GM10248 (cell line): ENCODE measurements around the gene PNPLA7.

Source experiments
- CTCF ChIA-PET: fragments of 300-600 bp; sonication (Branson Sonifier 250); formaldehyde crosslinking; extraction: SDS; loops from one replicate; lab custom pipeline; 2021; ENCODE audit warnings: antibody characterized with exemption; lab: Yijun Ruan, JAX
- POLR2A ChIA-PET: fragments of 350-650 bp; sonication (Branson Sonifier 250); formaldehyde crosslinking; extraction: SDS; loops from one replicate; lab custom pipeline; 2020; ENCODE audit warnings: antibody characterized with exemption; lab: Yijun Ruan, JAX
- DNase-seq: peaks from one replicate; pipeline ENCODE4 v3.0.0; 2012; ENCODE audit errors: extremely low spot score
- CTCF ChIP-seq: IDR thresholded peaks from 2 replicates; pipeline ENCODE4 v1.5.1; 2012; ENCODE audit warnings: mild to moderate bottlenecking, low read depth; ENCODE audit errors: extremely low read depth, missing control alignments, control extremely low read depth

PNPLA7 gene

GRCh38 chr9:137461663-137462395, 88.4 kb downstream of the PNPLA7 start:
- no peak for TF ChIP-seq CTCF
- CTCF ChIA-PET: interaction anchor here (0.9 to 1.1 kb wide), 4 partner anchors 12 to 160 kb away, joined by 3 to 4 read pairs (median 3); partner anchors contain the start of gene NRARP
- DNase-seq: peak; percentile 92
- POLR2A ChIA-PET: interaction anchor here (0.6 to 0.7 kb wide), 2 partner anchors 111 to 177 kb away, joined by 3 read pairs; no protein-coding TSS in a partner anchor

- CTCF ChIA-PET: interaction anchor here (0.9 to 1.1 kb wide), 4 partner anchors 12 to 159 kb away, joined by 3 to 4 read pairs (median 3); partner anchors contain the start of gene NRARP
- POLR2A ChIA-PET: interaction anchor here (0.6 to 0.7 kb wide), 2 partner anchors 112 to 177 kb away, joined by 3 read pairs; no protein-coding TSS in a partner anchor
- no peak for TF ChIP-seq CTCF
- no peak for DNase-seq
Measured at GRCh38 chr9:137461316-137461662, 88.9 kb downstream of the PNPLA7 start.

DNA sequence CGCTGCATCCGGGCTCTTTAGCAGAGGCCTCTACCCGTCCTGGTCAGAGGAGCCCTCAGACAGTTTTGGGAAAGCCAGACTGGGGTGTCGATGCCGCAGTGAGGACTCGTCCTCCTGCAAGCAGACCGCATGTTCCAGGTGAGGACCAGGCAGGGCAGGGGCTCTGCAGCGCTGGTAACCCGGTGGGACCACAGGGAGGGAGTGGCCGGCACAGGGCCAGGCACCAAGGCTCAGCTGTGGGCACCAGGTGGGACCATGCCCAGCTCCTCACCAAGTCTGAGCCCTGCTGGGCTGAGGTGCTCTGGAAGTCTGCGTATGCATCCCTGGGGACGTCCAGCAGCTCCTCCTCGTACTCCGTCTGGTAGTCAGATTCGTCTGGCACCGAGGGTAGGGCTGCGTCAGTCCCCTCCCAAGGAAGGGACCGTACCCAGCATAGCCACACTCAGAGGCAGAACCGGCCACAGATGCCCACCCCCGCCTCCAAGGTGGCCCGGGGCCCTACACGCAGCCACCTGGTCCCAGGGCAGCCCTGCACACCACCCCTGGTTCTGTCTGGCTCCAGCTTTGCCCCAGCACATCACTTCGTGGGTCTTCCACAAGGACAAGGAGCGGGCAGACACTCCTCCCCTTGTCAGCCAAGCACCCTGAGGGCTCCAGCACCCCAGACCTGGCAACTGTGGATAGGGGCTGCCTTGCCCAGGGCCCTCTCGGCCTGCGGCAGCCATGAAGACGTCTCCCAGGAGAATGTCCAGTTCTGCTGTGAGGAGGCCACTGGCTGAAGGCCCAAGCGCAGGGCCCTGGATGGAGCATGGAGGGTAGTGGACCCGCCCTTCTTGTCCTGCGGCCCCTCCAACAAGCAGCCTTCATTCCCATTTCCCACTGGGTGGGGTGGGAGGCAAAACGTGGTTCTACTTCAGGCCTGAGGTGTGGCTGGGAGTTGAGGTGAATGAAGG, 89.6 kb downstream of the PNPLA7 start:
- DNase-seq: no peak
- TF ChIP-seq CTCF: no peak
- POLR2A ChIA-PET: no interaction called here
- CTCF ChIA-PET: no interaction called here

- ChIA-PET CTCF (interaction anchor here (1.0 to 1.3 kb wide), 3 partner anchors 14 to 50 kb away, joined by 3 to 7 read pairs (median 6); partner anchors contain the start of genes EXD3 and NOXA1), POLR2A (interaction anchor here (1.0 kb wide), 1 partner anchor 157 kb away, joined by 6 read pairs; the partner anchor contains the start of gene NRARP)
- no peak for TF ChIP-seq CTCF
Measured at GRCh38 chr9:137459601-137460362, 90.4 kb downstream of the PNPLA7 start.

GRCh38 chr9:137459152-137459600, 91.0 kb downstream of the PNPLA7 start, which contains the start of gene NSMF:
Gene NSMF (minus strand): TSS chr9:137459334. CDS start chr9:137459102, 232 bp downstream.
- DNase-seq: peak; percentile 100
- ChIA-PET CTCF (interaction anchor here (1.0 to 1.3 kb wide), 3 partner anchors 14 to 50 kb away, joined by 3 to 7 read pairs (median 6); partner anchors contain the start of genes EXD3 and NOXA1), POLR2A (interaction anchor here (1.0 kb wide), 1 partner anchor 157 kb away, joined by 6 read pairs; the partner anchor contains the start of gene NRARP)

More at GRCh38 chr9:137459601-137460362, 90.4 kb downstream of the PNPLA7 start:
- no peak for DNase-seq

More at GRCh38 chr9:137459152-137459600, 91.0 kb downstream of the PNPLA7 start, which contains the start of gene NSMF:
- TF ChIP-seq CTCF: no peak
